IPS-18a (cell line): ENCODE measurements around the gene LAMA2.

Experiments used
- H3K27ac ChIP-seq: one replicate; pipeline ENCODE4 v1.5.1; 2013; ENCODE audit warnings: low read length
- H3K27me3 ChIP-seq: one replicate; pipeline ENCODE4 v1.6.1; 2013; ENCODE audit warnings: mild to moderate bottlenecking, low read length; ENCODE audit not compliant: control insufficient read depth, insufficient read depth
- H3K36me3 ChIP-seq: one replicate; pipeline ENCODE4 v1.6.1; 2013; ENCODE audit warnings: low read depth, low read length; ENCODE audit not compliant: control insufficient read depth
- H3K4me1 ChIP-seq: one replicate; pipeline ENCODE4 v1.6.1; 2013; ENCODE audit warnings: low read depth, low read length; ENCODE audit not compliant: control insufficient read depth
- H3K4me3 ChIP-seq: one replicate; pipeline ENCODE4 v1.5.1; 2013; ENCODE audit warnings: low read length
- H3K9ac ChIP-seq: one replicate; pipeline ENCODE4 v1.6.1; 2013; ENCODE audit warnings: mild to moderate bottlenecking, low read length, moderate library complexity
- H3K9me3 ChIP-seq: one replicate; pipeline ENCODE4 v1.6.1; 2013; ENCODE audit warnings: low read depth, low read length; ENCODE audit not compliant: control insufficient read depth

LAMA2 gene

DNA sequence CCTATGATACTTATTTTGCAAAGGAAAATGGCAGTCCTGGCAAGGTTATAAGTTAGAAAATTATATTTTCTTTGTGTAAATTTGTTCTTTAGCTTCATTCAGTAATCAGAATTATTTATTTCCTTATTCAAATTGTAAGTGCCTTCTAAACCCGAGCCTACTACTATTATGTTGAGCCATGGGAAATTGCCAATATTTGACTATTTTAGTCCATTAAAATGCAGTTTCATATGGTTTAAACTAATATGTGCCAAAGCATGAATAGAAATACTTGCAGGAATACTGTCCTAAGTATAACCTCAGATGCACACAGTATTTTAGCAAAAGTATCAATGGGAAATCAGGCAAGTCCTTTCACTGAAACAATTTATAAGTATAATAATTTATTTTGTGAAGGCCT, 228.4 kb downstream of the LAMA2 start:
- Histone ChIP-seq H3K27ac (no peak overlapping the region), H3K4me3 (no peak overlapping the region), H3K9ac (no peak overlapping the region), H3K36me3 (no peaks in the 10 kb centered on the region), H3K27me3 (no peaks in the 10 kb centered on the region), H3K4me1 (peaks cover under 1% of the 10 kb centered on the region), H3K9me3 (no peaks in the 10 kb centered on the region)

DNA sequence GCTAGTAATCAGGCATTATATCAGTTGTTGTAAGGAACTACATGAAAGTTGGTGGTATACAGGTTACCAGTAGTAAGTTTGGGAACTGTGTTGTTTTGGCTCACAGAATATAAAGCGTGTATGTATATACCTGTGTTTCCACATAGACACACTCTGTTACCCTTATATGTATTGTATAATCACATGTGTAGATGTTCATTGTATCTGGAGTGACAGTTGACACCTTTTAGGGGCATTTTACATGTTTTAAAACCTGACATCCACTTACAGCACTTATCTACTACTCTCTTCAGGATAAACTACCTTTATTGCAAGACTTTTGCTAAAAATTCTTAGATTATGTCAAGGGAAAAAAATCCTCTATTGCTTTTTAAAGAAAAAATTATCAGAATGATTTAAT, 228.9 kb downstream of the LAMA2 start:
- H3K4me1 ChIP-seq = no peaks in the 10 kb centered on the region
- H3K27ac ChIP-seq = no peak overlapping the region
- no peaks in the 10 kb centered on the region for H3K36me3 ChIP-seq
- no peaks in the 10 kb centered on the region for H3K9me3 ChIP-seq
- no peaks in the 10 kb centered on the region for H3K27me3 ChIP-seq
- H3K9ac ChIP-seq = no peak overlapping the region
- H3K4me3 ChIP-seq = no peak overlapping the region

DNA sequence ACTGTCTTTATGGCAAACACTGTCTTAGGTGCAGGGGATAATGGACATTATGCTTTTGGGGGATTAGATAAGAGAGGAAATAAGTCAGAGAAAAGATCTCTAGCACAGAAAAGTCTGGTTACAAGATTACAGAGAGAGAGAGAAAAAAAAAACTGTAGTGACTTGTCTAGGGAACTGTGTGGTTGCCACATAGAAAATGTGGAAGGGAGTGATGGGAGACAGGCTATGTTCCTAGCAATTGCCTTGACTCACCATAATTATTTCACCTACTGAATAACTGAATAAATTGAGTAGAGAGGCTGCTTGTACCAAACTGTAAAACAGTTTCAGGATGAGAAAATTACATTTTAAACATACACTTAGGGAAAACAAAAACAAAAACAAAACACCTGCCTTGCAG, 229.7 kb downstream of the LAMA2 start:
- H3K4me1 ChIP-seq = no peaks in the 10 kb centered on the region
- no peak overlapping the region for H3K9ac ChIP-seq
- H3K9me3 ChIP-seq = no peaks in the 10 kb centered on the region
- no peak overlapping the region for H3K4me3 ChIP-seq
- no peak overlapping the region for H3K27ac ChIP-seq
- H3K36me3 ChIP-seq = no peaks in the 10 kb centered on the region
- no peaks in the 10 kb centered on the region for H3K27me3 ChIP-seq

DNA sequence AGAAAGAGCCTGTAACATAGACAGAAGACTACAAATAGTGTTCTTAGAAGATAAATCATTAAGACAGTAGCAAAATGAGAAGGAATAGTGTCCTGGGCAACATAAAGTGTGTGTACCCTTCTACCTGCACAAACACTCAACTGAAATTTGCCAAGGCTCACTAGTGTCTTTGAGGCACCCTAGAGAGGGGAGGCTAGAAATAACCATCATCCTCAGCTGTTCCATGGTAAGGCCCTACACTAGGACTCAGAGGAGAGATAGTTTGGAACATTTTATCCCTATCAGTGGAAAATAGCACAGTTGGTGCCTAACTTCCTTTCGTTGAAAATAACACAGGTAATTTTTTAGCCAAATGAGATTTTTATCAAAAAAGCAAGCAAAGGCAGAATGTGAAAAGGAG, 230.7 kb downstream of the LAMA2 start:
- no peak overlapping the region for H3K4me3 ChIP-seq
- no peaks in the 10 kb centered on the region for H3K27me3 ChIP-seq
- H3K9me3 ChIP-seq = no peaks in the 10 kb centered on the region
- H3K4me1 ChIP-seq = no peaks in the 10 kb centered on the region
- H3K9ac ChIP-seq = no peak overlapping the region
- no peaks in the 10 kb centered on the region for H3K36me3 ChIP-seq
- no peak overlapping the region for H3K27ac ChIP-seq

DNA sequence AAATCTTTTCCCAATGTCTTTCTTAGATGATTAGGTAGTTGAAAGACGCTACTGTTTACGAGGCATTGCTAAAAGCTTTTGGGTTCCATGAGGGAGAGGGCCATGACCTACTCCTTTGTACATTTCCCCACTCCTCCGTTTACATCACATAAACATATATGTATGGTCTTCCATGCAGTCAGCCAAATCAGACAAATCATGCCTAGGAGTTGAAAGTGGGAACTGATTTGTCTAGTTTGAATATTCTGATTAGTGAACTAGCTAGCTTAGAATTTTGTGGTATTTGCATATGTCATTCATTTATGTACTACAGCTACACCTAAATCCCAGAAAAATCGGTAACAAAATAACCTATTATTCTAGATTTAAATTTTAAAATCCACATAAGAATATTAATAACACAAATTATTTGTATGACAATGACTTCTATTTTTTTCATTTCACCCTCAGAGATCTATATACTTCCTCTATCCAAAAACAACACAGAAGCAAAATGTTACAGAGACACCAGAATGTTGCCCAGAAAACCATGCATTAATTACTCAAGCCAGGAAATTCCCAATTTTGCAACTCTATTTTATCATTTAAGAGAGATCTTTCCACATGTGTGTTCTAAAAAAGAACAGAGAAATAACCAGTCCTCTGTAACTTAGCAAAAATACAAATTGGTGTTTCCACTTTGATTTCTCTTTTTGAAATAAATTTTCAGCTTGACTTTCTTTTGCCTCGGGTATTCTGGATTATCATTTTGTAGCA, 231.9 kb downstream of the LAMA2 start:
- no peak overlapping the region for H3K4me3 ChIP-seq
- no peaks in the 10 kb centered on the region for H3K36me3 ChIP-seq
- H3K27ac ChIP-seq = no peak overlapping the region
- no peaks in the 10 kb centered on the region for H3K4me1 ChIP-seq
- no peaks in the 10 kb centered on the region for H3K27me3 ChIP-seq
- no peaks in the 10 kb centered on the region for H3K9me3 ChIP-seq
- no peak overlapping the region for H3K9ac ChIP-seq

DNA sequence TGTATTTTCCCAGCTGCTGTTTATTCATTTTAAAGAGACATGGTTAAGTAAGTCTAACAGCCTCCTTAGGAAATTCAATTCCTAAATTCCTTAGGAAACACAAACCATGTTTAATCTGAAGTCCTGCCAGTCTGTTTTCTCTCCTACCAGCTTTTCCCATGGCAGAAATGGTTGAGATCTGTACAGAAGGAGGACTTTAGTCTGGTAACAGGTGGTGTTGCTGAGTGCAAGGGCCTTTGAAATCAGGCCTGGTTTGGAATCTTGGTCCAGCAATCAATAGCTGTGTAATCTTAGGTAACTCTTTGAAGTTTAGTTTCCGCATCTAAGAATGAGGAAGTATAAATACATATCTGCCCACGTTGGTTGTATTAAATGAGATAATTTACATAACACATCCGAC, 232.5 kb downstream of the LAMA2 start:
- Histone ChIP-seq H3K36me3 (no peaks in the 10 kb centered on the region), H3K4me3 (no peak overlapping the region), H3K27ac (no peak overlapping the region), H3K4me1 (no peaks in the 10 kb centered on the region), H3K27me3 (no peaks in the 10 kb centered on the region), H3K9me3 (no peaks in the 10 kb centered on the region), H3K9ac (no peak overlapping the region)

DNA sequence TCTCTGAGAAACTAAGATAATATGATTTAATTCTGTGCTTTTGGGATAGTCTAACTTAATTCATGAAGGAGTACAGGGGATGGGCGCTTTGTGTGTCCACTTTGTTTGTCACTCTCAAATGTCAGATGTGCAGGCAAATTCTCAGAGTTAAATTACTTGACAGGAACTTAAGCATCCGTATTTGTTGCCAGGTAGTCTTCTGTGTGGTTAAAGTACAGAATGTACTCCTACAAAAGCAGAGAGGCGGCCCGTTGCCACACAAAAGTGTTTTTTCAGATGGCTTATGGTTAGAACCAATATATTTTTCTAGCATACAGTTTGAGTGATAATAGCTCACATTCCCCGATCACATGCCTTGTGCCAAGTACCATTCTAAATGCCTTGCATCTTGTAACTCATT, 234.4 kb downstream of the LAMA2 start:
- H3K27me3 ChIP-seq = no peaks in the 10 kb centered on the region
- H3K9me3 ChIP-seq = no peaks in the 10 kb centered on the region
- no peaks in the 10 kb centered on the region for H3K36me3 ChIP-seq
- no peak overlapping the region for H3K4me3 ChIP-seq
- no peaks in the 10 kb centered on the region for H3K4me1 ChIP-seq
- no peak overlapping the region for H3K9ac ChIP-seq
- H3K27ac ChIP-seq = no peak overlapping the region

DNA sequence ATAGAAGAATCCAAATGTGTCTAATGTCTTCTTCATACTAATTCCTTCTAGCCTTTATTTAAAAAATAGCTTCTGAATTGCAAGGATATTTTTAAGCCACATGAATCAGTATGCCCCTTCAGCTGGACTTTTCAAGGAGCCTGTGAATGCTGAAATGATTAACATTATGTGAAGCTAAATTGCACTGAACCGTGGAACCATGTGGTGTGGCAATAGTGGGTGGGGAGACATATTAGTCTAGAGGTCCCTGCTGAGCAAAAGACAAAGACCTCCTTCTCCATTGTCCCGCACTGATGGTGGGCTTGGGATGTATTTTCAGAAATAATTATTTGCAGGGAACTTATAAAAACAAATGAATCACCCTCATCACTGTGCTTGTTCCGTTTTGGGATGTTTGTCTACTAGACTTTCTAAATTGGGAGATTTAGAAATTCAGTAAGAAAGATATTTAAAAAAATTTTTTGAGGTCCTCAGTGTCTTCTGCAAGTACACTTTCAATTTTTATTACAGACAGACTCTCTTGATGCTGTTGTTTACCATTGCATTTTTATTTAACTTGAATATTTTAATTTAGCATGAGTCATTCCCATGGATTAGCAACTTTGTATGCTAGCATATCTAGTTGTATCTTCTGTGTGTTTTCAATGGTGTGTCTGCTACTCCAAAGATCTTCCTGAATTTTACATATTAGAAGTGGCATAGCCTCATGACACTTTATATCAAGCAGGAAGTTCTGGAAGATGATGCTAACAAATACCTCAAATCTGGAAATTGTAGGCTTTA, 238.1 kb downstream of the LAMA2 start:
- no peak overlapping the region for H3K9ac ChIP-seq
- H3K4me1 ChIP-seq = no peaks in the 10 kb centered on the region
- no peaks in the 10 kb centered on the region for H3K27me3 ChIP-seq
- no peak overlapping the region for H3K4me3 ChIP-seq
- no peak overlapping the region for H3K27ac ChIP-seq
- H3K36me3 ChIP-seq = no peaks in the 10 kb centered on the region
- H3K9me3 ChIP-seq = no peaks in the 10 kb centered on the region

DNA sequence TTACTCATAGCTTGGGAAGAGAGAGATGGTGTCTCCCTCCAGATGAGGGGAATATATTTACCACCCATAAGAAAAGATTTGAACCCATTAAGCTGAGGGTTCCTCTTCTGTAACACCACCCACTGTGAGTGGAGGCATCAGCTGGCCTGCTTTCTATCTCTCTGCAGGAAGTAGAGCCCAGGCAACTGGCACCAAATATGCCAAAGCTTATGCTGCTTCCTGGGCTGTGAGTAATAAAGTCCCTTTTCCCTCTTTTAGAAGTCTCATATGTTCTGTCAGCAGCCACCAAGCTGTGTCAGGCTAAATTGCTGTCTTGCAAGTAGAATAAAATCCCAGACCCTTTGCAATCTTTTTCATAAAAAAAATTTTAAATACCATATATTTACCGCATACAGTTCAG, 241.4 kb downstream of the LAMA2 start:
- Histone ChIP-seq H3K9me3 (no peaks in the 10 kb centered on the region), H3K36me3 (no peaks in the 10 kb centered on the region), H3K9ac (no peak overlapping the region), H3K27me3 (no peaks in the 10 kb centered on the region), H3K4me1 (no peaks in the 10 kb centered on the region), H3K27ac (no peak overlapping the region), H3K4me3 (no peak overlapping the region)

DNA sequence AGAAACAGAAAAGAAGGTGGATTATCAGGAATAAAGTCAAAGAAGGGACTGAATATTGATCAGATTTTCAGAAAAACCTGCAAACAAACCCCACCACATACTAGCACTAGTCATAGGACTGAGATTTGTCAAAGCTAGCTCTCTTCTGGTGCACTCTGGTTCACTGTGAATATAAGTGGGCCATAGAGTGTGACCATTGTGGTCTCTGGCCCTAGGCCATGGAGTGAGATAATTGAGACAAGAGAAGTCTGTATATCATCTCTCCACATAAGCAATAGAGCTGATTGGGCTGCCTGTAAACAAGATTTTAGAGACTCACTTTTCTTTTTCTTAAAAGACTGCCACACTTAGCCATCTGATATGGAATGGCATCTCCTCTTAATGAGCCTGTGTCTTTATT, 247.2 kb downstream of the LAMA2 start:
- Histone ChIP-seq H3K27me3 (no peaks in the 10 kb centered on the region), H3K27ac (no peak overlapping the region), H3K36me3 (no peaks in the 10 kb centered on the region), H3K4me3 (no peak overlapping the region), H3K4me1 (no peaks in the 10 kb centered on the region), H3K9me3 (no peaks in the 10 kb centered on the region), H3K9ac (no peak overlapping the region)

DNA sequence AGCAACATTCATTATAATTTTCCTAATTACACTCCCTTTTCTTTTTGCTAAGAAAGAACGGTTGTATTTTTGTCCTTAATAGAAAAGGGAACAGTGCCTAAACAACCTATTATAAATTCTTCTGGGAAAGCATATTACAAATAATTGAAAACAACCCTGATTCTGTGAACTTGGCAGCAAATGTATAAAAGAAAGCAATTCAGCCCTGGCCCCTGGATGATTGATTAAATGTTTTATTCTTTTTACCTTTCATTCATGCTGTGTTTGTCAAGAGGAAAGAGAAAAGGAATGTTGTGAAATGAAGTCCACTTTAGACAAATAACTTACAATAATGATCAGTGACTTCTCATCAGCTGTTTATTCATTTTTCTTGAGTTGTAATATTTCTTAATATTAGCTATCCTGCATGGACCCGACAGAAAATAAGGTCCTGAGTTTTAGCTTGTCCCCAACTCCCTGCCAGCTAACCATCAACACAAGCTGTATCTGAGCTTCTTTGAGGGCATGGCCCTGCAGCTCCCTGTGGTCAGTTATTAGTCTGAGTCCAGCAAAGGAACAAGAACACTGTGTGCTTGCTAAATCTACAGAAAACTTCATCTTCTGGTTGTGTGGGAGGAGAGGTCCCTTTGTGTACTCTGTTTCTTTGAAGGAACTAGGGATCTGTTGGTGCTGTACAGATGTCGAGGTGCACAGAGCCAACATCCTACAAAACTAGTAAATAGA, 248.2 kb downstream of the LAMA2 start:
- Histone ChIP-seq H3K36me3 (no peaks in the 10 kb centered on the region), H3K4me3 (no peak overlapping the region), H3K27ac (no peak overlapping the region), H3K27me3 (no peaks in the 10 kb centered on the region), H3K4me1 (no peaks in the 10 kb centered on the region), H3K9me3 (no peaks in the 10 kb centered on the region), H3K9ac (no peak overlapping the region)
